Caco-2 (cell line): Measurements from ENCODE around the gene C16orf82. TPM values are rescaled to one million over a fixed set of nuclear protein-coding genes. Genes with fewer than 3 reads are reported as not detected.

Experiments used
- BruUV-seq: library from RNA; stranded (reverse); fragments of 400-500 nt; replicated peaks from 2 replicates; lab custom pipeline; 2021; lab: Mats Ljungman, UMichigan
- CTCF ChIA-PET: fragments of 300-600 bp; sonication (Branson Sonifier 250); formaldehyde crosslinking; loops from one replicate; lab custom pipeline; 2022; ENCODE audit warnings: antibody characterized with exemption; lab: Charles Lee
- POLR2A ChIA-PET: fragments of 300-600 bp; sonication (Branson Sonifier 250); formaldehyde crosslinking; loops from one replicate; lab custom pipeline; 2022; ENCODE audit warnings: antibody characterized with exemption; lab: Charles Lee
- DNase-seq, 2 experiments: peaks; one replicate each; pipeline versions ENCODE4 v3.0.0 to v3.0.0-alpha.2; 2020 to 2022
- H3K27me3 ChIP-seq: replicated peaks from 2 replicates; pipeline ENCODE4 v1.6.0; 2011; ENCODE audit warnings: low read length; ENCODE audit not compliant: control insufficient read depth, insufficient read depth
- H3K36me3 ChIP-seq: 2 replicates; pipeline ENCODE4 v1.5.1; 2011; ENCODE audit warnings: low read length; ENCODE audit not compliant: control insufficient read depth, insufficient read depth
- H3K4me1 ChIP-seq: fragments of 250-450 bp; sonication (Bioruptor Pico); 2 replicates; pipeline ENCODE4 v1.5.1; 2020; ENCODE audit warnings: mild to moderate bottlenecking
- H3K4me3 ChIP-seq: 2 replicates; pipeline ENCODE4 v1.5.1; 2011; ENCODE audit warnings: low read depth, mild to moderate bottlenecking, control low read depth, low read length
- H3K9me3 ChIP-seq: fragments of 250-450 bp; sonication (Bioruptor Pico); 2 replicates; pipeline ENCODE4 v1.5.1; 2020; ENCODE audit warnings: mild to moderate bottlenecking, moderate library complexity
- H3K27ac Mint-ChIP-seq: one replicate; pipeline ENCODE4 v1.8.0; 2022; ENCODE audit warnings: mixed read lengths; ENCODE audit not compliant: unreplicated experiment
- H3K27me3 Mint-ChIP-seq: one replicate; pipeline ENCODE4 v1.8.0; 2022; ENCODE audit warnings: mixed read lengths; ENCODE audit not compliant: insufficient read depth, unreplicated experiment
- H3K36me3 Mint-ChIP-seq: one replicate; pipeline ENCODE4 v1.8.0; 2022; ENCODE audit warnings: mild to moderate bottlenecking, mixed read lengths; ENCODE audit not compliant: insufficient read depth, unreplicated experiment
- H3K4me1 Mint-ChIP-seq: one replicate; pipeline ENCODE4 v1.8.0; 2022; ENCODE audit warnings: low read depth, mixed read lengths; ENCODE audit not compliant: unreplicated experiment
- H3K4me3 Mint-ChIP-seq: one replicate; pipeline ENCODE4 v1.8.0; 2022; ENCODE audit warnings: mild to moderate bottlenecking, moderate library complexity, mixed read lengths; ENCODE audit not compliant: unreplicated experiment
- H3K9me3 Mint-ChIP-seq: one replicate; pipeline ENCODE4 v1.8.0; 2022; ENCODE audit warnings: mixed read lengths; ENCODE audit not compliant: unreplicated experiment
- intact Hi-C: fragments of 100-400 bp; cut with micrococcal nuclease; formaldehyde crosslinking; loops from one replicate; pipeline ENCODE4 v1.10.0; 2022; ENCODE audit not compliant: unreplicated experiment
- total RNA-seq: library from RNA; stranded (reverse); gene quantifications from 2 replicates; pipeline ENCODE4 v1.2.3, GENCODE V29; 2022
- TF ChIP-seq, protein P1 (sequence below), 2 experiments: fragments of 200-600 bp in 1 of 2; IDR thresholded peaks; 1 replicate in 1 of 2; 2 replicates in 1 of 2; pipeline versions ENCODE4 v1.5.1 to v1.8.0; 2011 to 2022; ENCODE audit warnings: antibody characterized with exemption in 1 of 2, control low read depth in 1 of 2, inconsistent platforms in 1 of 2, low read depth in 1 of 2, low read length in 1 of 2, mild to moderate bottlenecking in 1 of 2, moderate library complexity in 1 of 2; ENCODE audit not compliant: insufficient read depth in 1 of 2, severe bottlenecking in 1 of 2, unreplicated experiment in 1 of 2

Gene C16orf82
- total RNA-seq, 1 experiment from 2014 or later = not detected

DNA sequence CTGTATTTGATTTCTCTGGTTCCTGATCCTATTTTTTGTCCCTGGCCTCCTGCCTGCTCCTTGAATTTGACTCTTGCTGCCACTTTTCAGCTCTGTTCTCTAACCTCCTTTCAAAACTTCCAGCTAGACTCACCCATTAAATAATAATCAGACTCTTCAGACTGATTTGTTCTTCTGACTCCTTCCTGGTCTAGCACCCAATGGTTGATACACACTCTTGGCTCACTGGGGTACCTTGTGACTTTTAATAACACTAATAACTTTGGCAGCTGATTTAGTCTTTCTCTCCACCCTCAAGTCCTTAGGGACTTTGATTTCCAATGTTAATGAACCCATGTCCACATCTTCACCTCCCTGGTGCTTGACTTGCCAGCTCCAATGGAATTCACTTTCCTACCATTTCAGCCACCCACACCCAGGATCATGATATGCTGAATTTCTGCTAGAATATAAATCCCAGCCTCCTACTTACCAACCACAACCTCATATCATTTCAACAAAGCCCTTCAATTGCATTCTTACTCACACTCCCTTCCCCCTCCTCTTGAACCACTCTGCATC, 19.7 kb upstream of the C16orf82 start:
- intact Hi-C loops = no loop called here
- TF ChIP-seq, protein P1, sequence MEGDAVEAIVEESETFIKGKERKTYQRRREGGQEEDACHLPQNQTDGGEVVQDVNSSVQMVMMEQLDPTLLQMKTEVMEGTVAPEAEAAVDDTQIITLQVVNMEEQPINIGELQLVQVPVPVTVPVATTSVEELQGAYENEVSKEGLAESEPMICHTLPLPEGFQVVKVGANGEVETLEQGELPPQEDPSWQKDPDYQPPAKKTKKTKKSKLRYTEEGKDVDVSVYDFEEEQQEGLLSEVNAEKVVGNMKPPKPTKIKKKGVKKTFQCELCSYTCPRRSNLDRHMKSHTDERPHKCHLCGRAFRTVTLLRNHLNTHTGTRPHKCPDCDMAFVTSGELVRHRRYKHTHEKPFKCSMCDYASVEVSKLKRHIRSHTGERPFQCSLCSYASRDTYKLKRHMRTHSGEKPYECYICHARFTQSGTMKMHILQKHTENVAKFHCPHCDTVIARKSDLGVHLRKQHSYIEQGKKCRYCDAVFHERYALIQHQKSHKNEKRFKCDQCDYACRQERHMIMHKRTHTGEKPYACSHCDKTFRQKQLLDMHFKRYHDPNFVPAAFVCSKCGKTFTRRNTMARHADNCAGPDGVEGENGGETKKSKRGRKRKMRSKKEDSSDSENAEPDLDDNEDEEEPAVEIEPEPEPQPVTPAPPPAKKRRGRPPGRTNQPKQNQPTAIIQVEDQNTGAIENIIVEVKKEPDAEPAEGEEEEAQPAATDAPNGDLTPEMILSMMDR (IDR thresholded peaks at IDR 0.05; ENCODE audit: insufficient read depth in 1 of 2, low read depth in 1 of 2, low read length in 1 of 2, severe bottlenecking in 1 of 2, unreplicated experiment in 1 of 2) = no peak

DNA sequence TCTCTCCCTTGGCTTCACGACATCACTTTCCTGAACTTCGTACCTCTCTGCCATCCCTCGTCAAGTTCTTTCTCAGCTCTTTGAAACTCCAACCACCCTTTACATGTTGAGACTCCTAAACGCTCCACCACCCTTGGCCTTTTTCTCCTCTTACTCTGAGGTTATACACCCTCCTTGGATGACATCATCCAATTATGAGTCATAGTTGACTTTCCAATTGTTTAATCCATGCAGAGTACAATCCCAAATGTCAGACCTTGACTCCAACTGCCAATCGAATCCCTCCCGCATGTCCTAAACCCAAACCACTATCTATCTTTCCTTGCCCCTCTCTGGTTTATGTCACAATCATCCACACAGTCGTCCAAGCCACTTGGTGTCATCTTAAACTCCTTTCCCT, 18.4 kb upstream of the C16orf82 start:
- H3K4me3 Mint-ChIP-seq = no peak overlapping the region
- no peaks in the 10 kb centered on the region for H3K27me3 ChIP-seq
- H3K36me3 Mint-ChIP-seq = no peaks in the 10 kb centered on the region
- no peaks in the 10 kb centered on the region for H3K4me1 Mint-ChIP-seq
- H3K36me3 ChIP-seq = no peaks in the 10 kb centered on the region
- no peak overlapping the region for H3K4me3 ChIP-seq
- intact Hi-C loops = no loop called here
- peaks cover 10% of the 10 kb centered on the region for H3K27me3 Mint-ChIP-seq
- TF ChIP-seq, protein P1 (IDR thresholded peaks at IDR 0.05; ENCODE audit: insufficient read depth in 1 of 2, low read depth in 1 of 2, low read length in 1 of 2, severe bottlenecking in 1 of 2, unreplicated experiment in 1 of 2) = no peak
- no TSS peak for BruUV-seq
- H3K4me1 ChIP-seq = no peaks in the 10 kb centered on the region
- no peak overlapping the region for H3K27ac Mint-ChIP-seq
- POLR2A ChIA-PET = no interaction called here
- H3K9me3 Mint-ChIP-seq = no peaks in the 10 kb centered on the region
- CTCF ChIA-PET = no interaction called here
- no peaks in the 10 kb centered on the region for H3K9me3 ChIP-seq
- DNase-seq = no peak

More for the DNA sequence above, 19.7 kb upstream of the C16orf82 start:
- H3K27me3 ChIP-seq = no peaks in the 10 kb centered on the region
- CTCF ChIA-PET = no interaction called here
- DNase-seq = no peak
- H3K36me3 ChIP-seq = no peaks in the 10 kb centered on the region
- H3K27me3 Mint-ChIP-seq = peaks cover 3% of the 10 kb centered on the region
- no TSS peak for BruUV-seq
- H3K36me3 Mint-ChIP-seq = no peaks in the 10 kb centered on the region
- no peak overlapping the region for H3K4me3 ChIP-seq
- no peaks in the 10 kb centered on the region for H3K9me3 ChIP-seq
- H3K4me3 Mint-ChIP-seq = no peak overlapping the region
- no peaks in the 10 kb centered on the region for H3K9me3 Mint-ChIP-seq
- H3K4me1 Mint-ChIP-seq = no peaks in the 10 kb centered on the region
- POLR2A ChIA-PET = no interaction called here
- no peak overlapping the region for H3K27ac Mint-ChIP-seq
- H3K4me1 ChIP-seq = no peaks in the 10 kb centered on the region

- H3K4me1 Mint-ChIP-seq = no peaks in the 10 kb centered on the region
- H3K27me3 Mint-ChIP-seq = peaks cover 10% of the 10 kb centered on the region
- no peaks in the 10 kb centered on the region for H3K4me1 ChIP-seq
- no peaks in the 10 kb centered on the region for H3K36me3 Mint-ChIP-seq
- ChIA-PET POLR2A (no interaction called here), CTCF (no interaction called here)
- H3K36me3 ChIP-seq = no peaks in the 10 kb centered on the region
- no peaks in the 10 kb centered on the region for H3K27me3 ChIP-seq
- no peaks in the 10 kb centered on the region for H3K9me3 Mint-ChIP-seq
- no peak for DNase-seq
- BruUV-seq = no TSS peak
- intact Hi-C loops = no loop called here
- no peak overlapping the region for H3K4me3 Mint-ChIP-seq
- H3K4me3 ChIP-seq = no peak overlapping the region
- no peak overlapping the region for H3K27ac Mint-ChIP-seq
- no peaks in the 10 kb centered on the region for H3K9me3 ChIP-seq
- TF ChIP-seq, protein P1 (IDR thresholded peaks at IDR 0.05; ENCODE audit: insufficient read depth in 1 of 2, low read depth in 1 of 2, low read length in 1 of 2, severe bottlenecking in 1 of 2, unreplicated experiment in 1 of 2) = no peak
Measured at GRCh38 chr16:27049117-27049516, 17.6 kb upstream of the C16orf82 start.
